Right lobe of liver (tissue), 4 donors: Measurements from ENCODE around the gene CAPN12.

Experiments used
- POLR2A ChIP-seq: fragments of 450-650 bp; IDR thresholded peaks from one replicate; pipeline ENCODE4 v1.6.1; 2017; ENCODE audit warnings: antibody characterized with exemption, mild to moderate bottlenecking
- TF ChIP-seq, protein P1 (sequence below), 4 donors: fragments of 200-600 bp in 3 of 4; fragments of 450-650 bp in 1 of 4; IDR thresholded peaks; one replicate each; pipeline versions ENCODE4 v1.5.1 to v1.8.0; 2016 to 2022; ENCODE audit warnings: antibody characterized with exemption in 4 of 4, mild to moderate bottlenecking in 2 of 4
- donor health status: DM: no; HTN: no; CAD: no.
- donor health status: DM: no; HTN: no; CAD: no.
- donor health status: DM: no; HTN: yes; CAD: no.

DNA sequence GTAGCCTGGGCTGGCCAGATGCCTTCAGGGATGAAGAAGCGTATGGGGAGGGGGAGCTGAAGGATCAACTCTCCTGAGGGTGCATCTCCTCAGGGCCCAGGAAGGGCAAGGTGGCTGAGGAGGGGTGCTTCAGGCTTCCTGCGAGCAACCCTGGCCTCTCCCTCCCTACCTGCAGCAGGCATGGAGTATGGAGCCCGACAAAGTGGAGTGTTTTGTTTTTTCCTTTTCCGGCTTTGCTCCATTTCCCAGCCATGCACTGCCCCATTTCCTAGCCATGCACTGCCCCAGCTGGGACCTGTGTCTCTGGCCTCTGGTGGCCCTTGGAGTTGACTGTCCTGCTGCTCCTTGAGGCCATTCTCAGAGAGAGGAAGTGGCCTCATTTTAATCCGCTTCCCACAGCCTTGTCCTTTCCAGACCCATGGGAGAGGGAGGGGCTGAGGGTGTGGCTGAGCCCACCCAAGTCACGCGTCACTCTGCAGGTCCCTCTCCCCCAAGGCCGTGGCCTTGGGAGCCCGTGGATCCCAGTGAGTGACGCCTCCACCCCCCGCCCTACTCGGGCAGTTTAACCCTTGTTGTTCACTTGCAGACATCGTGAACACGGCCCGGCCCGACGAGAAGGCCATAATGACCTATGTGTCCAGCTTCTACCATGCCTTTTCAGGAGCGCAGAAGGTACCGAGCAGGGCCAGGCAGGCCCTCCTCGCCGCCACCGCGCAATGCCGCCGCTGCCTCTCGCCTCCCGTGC lies 34.4 kb downstream of the CAPN12 start:
- TF ChIP-seq, protein P1, sequence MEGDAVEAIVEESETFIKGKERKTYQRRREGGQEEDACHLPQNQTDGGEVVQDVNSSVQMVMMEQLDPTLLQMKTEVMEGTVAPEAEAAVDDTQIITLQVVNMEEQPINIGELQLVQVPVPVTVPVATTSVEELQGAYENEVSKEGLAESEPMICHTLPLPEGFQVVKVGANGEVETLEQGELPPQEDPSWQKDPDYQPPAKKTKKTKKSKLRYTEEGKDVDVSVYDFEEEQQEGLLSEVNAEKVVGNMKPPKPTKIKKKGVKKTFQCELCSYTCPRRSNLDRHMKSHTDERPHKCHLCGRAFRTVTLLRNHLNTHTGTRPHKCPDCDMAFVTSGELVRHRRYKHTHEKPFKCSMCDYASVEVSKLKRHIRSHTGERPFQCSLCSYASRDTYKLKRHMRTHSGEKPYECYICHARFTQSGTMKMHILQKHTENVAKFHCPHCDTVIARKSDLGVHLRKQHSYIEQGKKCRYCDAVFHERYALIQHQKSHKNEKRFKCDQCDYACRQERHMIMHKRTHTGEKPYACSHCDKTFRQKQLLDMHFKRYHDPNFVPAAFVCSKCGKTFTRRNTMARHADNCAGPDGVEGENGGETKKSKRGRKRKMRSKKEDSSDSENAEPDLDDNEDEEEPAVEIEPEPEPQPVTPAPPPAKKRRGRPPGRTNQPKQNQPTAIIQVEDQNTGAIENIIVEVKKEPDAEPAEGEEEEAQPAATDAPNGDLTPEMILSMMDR (IDR thresholded peaks at IDR 0.05) = no peak
- no peak for TF ChIP-seq POLR2A
